DLD1 (cell line): ENCODE results near the gene GAL3ST2.
"Not testable (repeated sequence)": the region's sequence is repeated elsewhere in the genome, so short reads cannot be mapped to it uniquely, and the experiment has no call there.

ENCODE experiments used
- in situ Hi-C: cut with HindIII; loops from 2 replicates; pipeline ENCODE4 v1.10.0; 2017; ENCODE audit warnings: low sequenced_read_pairs

Gene GAL3ST2

GRCh38 chr2:241776336-241777169 is at the start of gene GAL3ST2:
TSS of gene GAL3ST2 (plus strand) at chr2:241776822. CDS start at chr2:241776956, 134 bp downstream.
- in situ Hi-C loops, result no loop called here

GRCh38 chr2:241728000-241728399 is 48.6 kb upstream of the GAL3ST2 start:
- in situ Hi-C loops, result no loop called here

GRCh38 chr2:241728627-241729026 is 48.0 kb upstream of the GAL3ST2 start:
- in situ Hi-C loops, result no loop called here

- in situ Hi-C loops, result no loop called here
Measured at GRCh38 chr2:241729868-241730267, 46.8 kb upstream of the GAL3ST2 start.

- in situ Hi-C loops, result no loop called here
Measured at GRCh38 chr2:241730671-241731293, 45.8 kb upstream of the GAL3ST2 start.

GRCh38 chr2:241732513-241733186 is 44.0 kb upstream of the GAL3ST2 start:
- in situ Hi-C loops, result not testable (repeated sequence)

GRCh38 chr2:241733391-241734207 is 43.0 kb upstream of the GAL3ST2 start:
- in situ Hi-C loops, result no loop called here

- in situ Hi-C loops, result no loop called here
Measured at GRCh38 chr2:241734208-241734466, 42.5 kb upstream of the GAL3ST2 start.

- in situ Hi-C loops, result no loop called here
Measured at GRCh38 chr2:241734467-241735208, 42.0 kb upstream of the GAL3ST2 start, which contains the start of gene D2HGDH. TSS of gene D2HGDH (plus strand) at chr2:241734630. CDS start at chr2:241735225, 595 bp downstream.

- in situ Hi-C loops, result no loop called here
Measured at GRCh38 chr2:241736111-241736510, 40.5 kb upstream of the GAL3ST2 start.

GRCh38 chr2:241738040-241738686 is 38.5 kb upstream of the GAL3ST2 start:
- in situ Hi-C loops, result no loop called here

GRCh38 chr2:241739177-241739576 is 37.4 kb upstream of the GAL3ST2 start:
- in situ Hi-C loops, result no loop called here

GRCh38 chr2:241739651-241740050 is 37.0 kb upstream of the GAL3ST2 start:
- in situ Hi-C loops, result no loop called here

GRCh38 chr2:241741016-241741415 is 35.6 kb upstream of the GAL3ST2 start:
- in situ Hi-C loops, result no loop called here

- in situ Hi-C loops, result no loop called here
Measured at GRCh38 chr2:241742320-241742939, 34.2 kb upstream of the GAL3ST2 start.

GRCh38 chr2:241743008-241743407 is 33.6 kb upstream of the GAL3ST2 start:
- in situ Hi-C loops, result not testable (repeated sequence)

GRCh38 chr2:241743620-241744019 is 33.0 kb upstream of the GAL3ST2 start:
- in situ Hi-C loops, result no loop called here

- in situ Hi-C loops, result no loop called here
Measured at GRCh38 chr2:241744028-241744754, 32.4 kb upstream of the GAL3ST2 start.

GRCh38 chr2:241745276-241745675 is 31.3 kb upstream of the GAL3ST2 start:
- in situ Hi-C loops, result no loop called here
